ENCODE data around the gene BPIFB4. TPM values are rescaled to one million over a fixed set of nuclear protein-coding genes. Genes with fewer than 3 reads are reported as not detected.

BPIFB4 gene
- total RNA-seq, 4 donors from 2014 or later = not detected

DNA sequence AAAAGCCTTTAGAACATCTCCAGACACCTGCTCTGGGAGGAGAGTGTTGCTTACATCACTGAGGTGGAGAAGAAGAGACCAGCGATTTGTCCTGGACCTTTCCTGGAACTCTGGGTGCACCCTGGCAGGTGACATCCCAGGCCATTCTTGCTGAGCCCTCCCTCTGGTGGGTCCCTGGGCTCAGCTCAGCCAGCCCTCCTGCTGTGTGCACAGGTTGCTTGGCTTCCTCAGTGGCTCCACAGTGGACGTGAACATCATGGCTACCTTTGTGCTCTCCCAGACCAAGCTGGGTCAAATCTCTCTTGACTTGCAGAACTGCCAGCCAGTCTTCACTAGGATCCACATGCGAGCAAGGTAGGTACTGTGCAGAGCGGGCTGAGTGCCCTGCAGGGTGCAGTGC, 68.6 kb downstream of the BPIFB4 start:
- Histone ChIP-seq H3K4me1 (no peaks in the 10 kb centered on the region), H3K36me3 (no peaks in the 10 kb centered on the region), H3K9me3 (peaks cover 0 to 7% (median under 1%) of the 10 kb centered on the region in 4 donors), H3K27ac (no peak overlapping the region), H3K27me3 (no peaks in the 10 kb centered on the region), H3K4me3 (no peak overlapping the region)
- DNase-seq (ENCODE audit: low spot score in 2 of 2) = no peak
- TF ChIP-seq POLR2A (IDR thresholded peaks at IDR 0.05) (no peak), CTCF (IDR thresholded peaks at IDR 0.05) (no peak), EP300 (IDR thresholded peaks at IDR 0.05) (no peak)
- WGBS, 2 donors = 75 to 100% methylated on average over 3 to 4 of the region's 4 CpGs

DNA sequence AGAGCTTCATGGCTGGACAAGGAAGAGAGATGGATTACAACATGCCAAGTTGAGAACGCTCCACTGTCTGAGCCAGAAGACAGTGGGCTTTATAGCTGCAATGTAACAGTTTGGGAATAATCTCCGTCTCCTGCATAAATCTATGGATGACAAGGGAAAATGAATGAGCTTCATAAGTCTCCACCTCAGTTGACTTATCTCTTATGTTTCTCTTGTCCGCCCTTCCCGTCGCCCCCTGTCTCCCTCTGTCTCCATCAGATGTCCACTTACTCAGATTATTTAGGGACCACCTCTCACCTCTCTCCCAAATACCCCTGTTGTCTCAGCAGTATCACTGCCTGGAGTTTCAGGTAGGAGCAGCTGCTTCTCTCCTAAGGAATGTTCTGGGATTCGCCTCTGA, 74.8 kb downstream of the BPIFB4 start:
- H3K27me3 ChIP-seq = no peaks in the 10 kb centered on the region
- 81 to 82% methylated on average over 6 of the region's 6 CpGs for WGBS, 2 donors
- DNase-seq (ENCODE audit: low spot score in 2 of 2) = no peak

GRCh38 chr20:33158637-33159385, 79.4 kb downstream of the BPIFB4 start:
- H3K4me3 ChIP-seq = no peak overlapping the region

More for the DNA sequence above, 74.8 kb downstream of the BPIFB4 start:
- no peaks in the 10 kb centered on the region for H3K36me3 ChIP-seq
- TF ChIP-seq EP300 (IDR thresholded peaks at IDR 0.05) = no peak
- no peak for TF ChIP-seq POLR2A (IDR thresholded peaks at IDR 0.05)
- TF ChIP-seq CTCF (IDR thresholded peaks at IDR 0.05) = no peak
- no peaks in the 10 kb centered on the region for H3K4me1 ChIP-seq
- no peaks in the 10 kb centered on the region for H3K9me3 ChIP-seq
- no peak overlapping the region for H3K4me3 ChIP-seq
- no peak overlapping the region for H3K27ac ChIP-seq

DNA sequence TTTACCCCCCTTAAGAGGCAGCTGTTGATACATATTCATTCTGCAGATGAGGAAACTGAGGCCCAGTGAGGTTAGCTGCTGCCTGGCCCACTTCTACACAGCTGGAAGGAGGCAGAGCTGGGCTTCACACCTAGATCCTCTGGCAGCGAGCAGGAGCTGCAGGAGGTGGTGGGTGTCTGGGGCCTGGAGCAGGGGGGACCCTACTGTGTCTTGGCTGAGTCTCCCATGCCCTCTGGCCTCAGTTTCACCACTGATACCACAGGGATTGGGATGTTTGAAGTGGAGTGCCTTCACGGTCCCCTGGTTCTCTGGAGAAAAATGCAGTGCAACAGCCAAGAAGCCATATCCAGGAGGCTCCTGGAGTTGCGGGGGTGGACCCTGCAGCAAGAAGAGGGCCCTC, 80.3 kb downstream of the BPIFB4 start:
- Histone ChIP-seq H3K27me3 (no peaks in the 10 kb centered on the region), H3K4me3 (no peak overlapping the region), H3K36me3 (no peaks in the 10 kb centered on the region), H3K27ac (no peak overlapping the region), H3K4me1 (no peaks in the 10 kb centered on the region), H3K9me3 (no peaks in the 10 kb centered on the region)
- TF ChIP-seq POLR2A (IDR thresholded peaks at IDR 0.05) (no peak), EP300 (IDR thresholded peaks at IDR 0.05) (no peak)
- 85 to 86% methylated on average over 3 of the region's 3 CpGs for WGBS, 2 donors
- no peak for DNase-seq (ENCODE audit: low spot score in 2 of 2)

More at GRCh38 chr20:33158637-33159385, 79.4 kb downstream of the BPIFB4 start:
- no peaks in the 10 kb centered on the region for H3K4me1 ChIP-seq
- TF ChIP-seq CTCF (IDR thresholded peaks at IDR 0.05) (no peak), EP300 (IDR thresholded peaks at IDR 0.05) (no peak), POLR2A (IDR thresholded peaks at IDR 0.05) (no peak)
- no peak for DNase-seq (ENCODE audit: low spot score in 2 of 2)
- H3K9me3 ChIP-seq = no peaks in the 10 kb centered on the region
- H3K27ac ChIP-seq = no peak overlapping the region
- H3K27me3 ChIP-seq = no peaks in the 10 kb centered on the region
- 79 to 85% methylated on average over 9 of the region's 9 CpGs for WGBS, 2 donors
- no peaks in the 10 kb centered on the region for H3K36me3 ChIP-seq

DNA sequence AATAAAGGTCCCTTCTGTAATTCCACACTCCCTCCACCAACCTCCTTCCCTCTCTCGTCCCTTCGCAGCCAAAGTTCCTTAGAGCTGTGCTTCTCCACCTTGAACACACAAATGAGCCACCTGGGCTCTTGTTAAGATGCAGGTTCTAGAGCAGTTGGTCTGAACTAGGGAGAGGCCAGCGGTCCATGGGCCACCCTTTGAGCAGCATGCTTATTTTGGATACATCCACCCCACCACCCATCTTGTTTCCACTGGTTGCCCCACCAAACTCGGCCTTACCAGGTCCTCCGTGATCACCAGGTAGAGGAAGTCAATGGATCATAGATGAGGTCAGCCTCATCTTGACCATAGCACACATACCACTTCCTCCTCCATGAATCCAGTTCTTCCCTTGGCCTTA, 81.2 kb downstream of the BPIFB4 start:
- Histone ChIP-seq H3K4me3 (no peak overlapping the region), H3K4me1 (no peaks in the 10 kb centered on the region), H3K27me3 (no peaks in the 10 kb centered on the region), H3K9me3 (no peaks in the 10 kb centered on the region), H3K36me3 (no peaks in the 10 kb centered on the region), H3K27ac (no peak overlapping the region)
- 86 to 87% methylated on average over 5 of the region's 5 CpGs for WGBS, 2 donors
- no peak for DNase-seq (ENCODE audit: low spot score in 2 of 2)
- TF ChIP-seq EP300 (IDR thresholded peaks at IDR 0.05) = no peak
- TF ChIP-seq POLR2A (IDR thresholded peaks at IDR 0.05) = no peak
- no peak for TF ChIP-seq CTCF (IDR thresholded peaks at IDR 0.05)

Other genes with a start within 250 kb of the BPIFB4 start
- gene EFCAB8, start 220.7 kb upstream of the BPIFB4 start, total RNA-seq = under 1 TPM in 2 of 4 donors, not detected in 2; 0.30 to 0.87 TPM
- not detected for gene SUN5, start 75.2 kb upstream of the BPIFB4 start, total RNA-seq
- gene BPIFB2, start 71.9 kb upstream of the BPIFB4 start, total RNA-seq = not detected
- not detected for gene BPIFB6, start 48.0 kb upstream of the BPIFB4 start, total RNA-seq
- gene BPIFB3, start 25.7 kb upstream of the BPIFB4 start, total RNA-seq = not detected
- 1 to 10 TPM in 1 of 4 donors, not detected in 3; 2.2 TPM for gene BPIFA2, start 88.5 kb downstream of the BPIFB4 start, total RNA-seq
- not detected for gene BPIFA3, start 137.7 kb downstream of the BPIFB4 start, total RNA-seq
- gene BPIFA1, start 156.4 kb downstream of the BPIFB4 start, total RNA-seq = not detected
- gene BPIFB1, start 203.6 kb downstream of the BPIFB4 start, total RNA-seq = not detected

Data from tibial nerve (tissue), 4 donors.